GM21447 (cell line): ENCODE data around the gene PICALM.

Source experiments
- ATAC-seq: cut with Tn5 transposase; IDR thresholded peaks from one replicate; pipeline ENCODE4 v1.9.1; 2021; ENCODE audit not compliant: unreplicated experiment

The PICALM gene

GRCh38 chr11:86079421-86079820 lies 10.5 kb upstream of the PICALM start:
- ATAC-seq, result no peak

GRCh38 chr11:86073948-86074347 lies 5.1 kb upstream of the PICALM start:
- no peak for ATAC-seq

GRCh38 chr11:86072211-86072610 lies 3.3 kb upstream of the PICALM start:
- no peak for ATAC-seq

GRCh38 chr11:86070142-86071056 lies 1.5 kb upstream of the PICALM start:
- no peak for ATAC-seq

- ATAC-seq, result peak; percentile 27
Observed at GRCh38 chr11:86069408-86070101, 671 bp upstream of the PICALM start.

GRCh38 chr11:86068138-86068871 lies 579 bp downstream of the PICALM start:
- peak; percentile 21 for ATAC-seq

GRCh38 chr11:86067851-86068137 lies 1.1 kb downstream of the PICALM start:
- no peak for ATAC-seq

GRCh38 chr11:86067009-86067850 lies 1.7 kb downstream of the PICALM start:
- no peak for ATAC-seq

- ATAC-seq, result no peak
Observed at GRCh38 chr11:86066657-86067008, 2.3 kb downstream of the PICALM start.

GRCh38 chr11:86066033-86066432 lies 2.9 kb downstream of the PICALM start:
- ATAC-seq, result no peak

GRCh38 chr11:86064220-86064803 lies 4.6 kb downstream of the PICALM start:
- ATAC-seq, result no peak

GRCh38 chr11:86063536-86063935 lies 5.3 kb downstream of the PICALM start:
- no peak for ATAC-seq

- ATAC-seq, result no peak
Observed at GRCh38 chr11:86062719-86063118, 6.2 kb downstream of the PICALM start.

GRCh38 chr11:86061483-86062205 lies 7.2 kb downstream of the PICALM start:
- ATAC-seq, result no peak

- ATAC-seq, result no peak
Observed at GRCh38 chr11:86060544-86060943, 8.3 kb downstream of the PICALM start.

- no peak for ATAC-seq
Observed at GRCh38 chr11:86058360-86058759, 10.5 kb downstream of the PICALM start.

- ATAC-seq, result no peak
Observed at GRCh38 chr11:86056351-86056854, 12.5 kb downstream of the PICALM start.

GRCh38 chr11:86052693-86053641 lies 15.9 kb downstream of the PICALM start:
- no peak for ATAC-seq
